Measurements from ENCODE around the gene USP17L28.
"Not testable (repeated sequence)": the region's sequence is repeated elsewhere in the genome, so short reads cannot be mapped to it uniquely, and the experiment has no call there.

Gene USP17L28

GRCh38 chr4:9384126-9384525, 35.4 kb downstream of the USP17L28 start:
- Histone ChIP-seq H3K4me3 (ENCODE audit: low read depth, low read length) (no peak overlapping the region), H3K4me1 (ENCODE audit: control insufficient read depth, insufficient read depth, low read length) (no peaks in the 10 kb centered on the region), H3K36me3 (ENCODE audit: control insufficient read depth, insufficient read depth, low read length) (no peaks in the 10 kb centered on the region), H3K9me3 (ENCODE audit: control insufficient read depth, insufficient read depth, low read length) (no peaks in the 10 kb centered on the region), H3K27me3 (ENCODE audit: control insufficient read depth, insufficient read depth, low read length) (no peaks in the 10 kb centered on the region), H3K9ac (ENCODE audit: low read depth, low read length) (no peak overlapping the region)

DNA sequence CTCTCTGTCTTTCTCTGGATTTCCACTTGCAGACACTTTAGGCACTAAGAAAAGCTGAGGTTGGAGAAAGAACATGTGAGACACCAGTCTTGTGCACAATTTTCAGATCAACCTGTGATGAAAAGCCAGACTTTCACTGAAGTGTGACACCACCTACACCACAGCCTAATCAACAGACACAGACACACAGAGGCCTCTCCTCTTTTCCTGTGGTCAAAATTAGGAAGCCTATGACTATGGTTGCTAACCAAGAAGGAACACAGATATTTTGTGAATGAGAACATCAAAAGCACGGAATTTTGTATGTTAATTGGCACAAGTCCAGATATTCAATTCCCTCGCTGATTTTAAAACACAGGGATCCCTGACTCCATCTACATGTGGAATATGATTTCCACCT, 40.3 kb downstream of the USP17L28 start:
- not testable (repeated sequence) for H3K9ac ChIP-seq (ENCODE audit: low read depth, low read length); H3K4me1 ChIP-seq (ENCODE audit: control insufficient read depth, insufficient read depth, low read length); H3K9me3 ChIP-seq (ENCODE audit: control insufficient read depth, insufficient read depth, low read length); H3K36me3 ChIP-seq (ENCODE audit: control insufficient read depth, insufficient read depth, low read length); H3K27me3 ChIP-seq (ENCODE audit: control insufficient read depth, insufficient read depth, low read length); H3K4me3 ChIP-seq (ENCODE audit: low read depth, low read length)

Measured in iPS-15b (cell line).